GM18502 (cell line): ENCODE data around the gene METTL22.

Experiments
- ATAC-seq: cut with Tn5 transposase; IDR thresholded peaks from one replicate; pipeline ENCODE4 v1.9.1; 2021; ENCODE audit warnings: mild to moderate bottlenecking; ENCODE audit not compliant: unreplicated experiment, poor library complexity

METTL22 gene

GRCh38 chr16:8621572-8622314 lies at the start of gene METTL22:
METTL22 (plus strand) TSS chr16:8621698; CDS start chr16:8625666, 3,968 bp downstream.
- peak; percentile 94 for ATAC-seq

DNA sequence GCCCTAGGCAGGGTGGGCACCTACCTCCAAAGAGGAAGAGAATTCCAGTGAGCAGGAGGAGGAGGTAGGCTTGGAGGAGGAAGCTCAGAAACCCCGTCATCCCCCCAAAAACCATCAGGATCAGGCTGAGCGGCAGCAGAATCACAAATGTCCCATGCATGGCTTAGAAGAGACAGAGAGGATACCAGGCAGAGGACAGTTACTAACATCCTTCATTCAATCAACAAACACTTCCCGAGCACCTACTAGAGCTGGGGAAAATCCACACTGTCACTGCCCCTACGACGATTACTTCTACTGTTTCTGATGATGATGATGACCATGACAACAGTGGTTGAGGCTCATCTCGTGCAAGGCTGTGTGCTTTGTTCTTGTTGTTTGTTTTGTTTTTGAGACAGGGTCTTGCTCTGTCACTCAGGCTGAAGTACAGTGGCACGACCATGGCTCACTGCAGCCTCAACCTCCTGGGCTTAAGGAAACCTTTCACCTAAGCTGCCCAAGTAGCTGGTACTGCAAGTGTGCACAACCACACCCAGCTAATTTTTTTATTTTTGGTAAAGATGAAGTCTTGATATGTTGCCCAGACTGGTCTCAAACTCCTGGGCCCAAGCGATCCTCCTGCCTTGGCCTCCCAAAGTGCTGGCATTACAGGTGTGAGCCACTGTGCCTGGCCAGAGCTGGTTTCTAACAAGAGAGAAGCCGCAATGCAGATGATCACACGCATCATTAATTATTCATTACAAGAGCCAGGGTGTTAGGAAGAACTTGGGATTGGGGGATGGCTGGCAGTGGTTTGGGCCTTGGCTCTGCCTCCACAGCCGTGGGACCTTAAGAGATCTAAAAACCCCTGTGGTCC lies 49.2 kb upstream of the METTL22 start:
- ATAC-seq, result no peak

GRCh38 chr16:8572919-8573724 lies 48.4 kb upstream of the METTL22 start:
- ATAC-seq, result no peak

DNA sequence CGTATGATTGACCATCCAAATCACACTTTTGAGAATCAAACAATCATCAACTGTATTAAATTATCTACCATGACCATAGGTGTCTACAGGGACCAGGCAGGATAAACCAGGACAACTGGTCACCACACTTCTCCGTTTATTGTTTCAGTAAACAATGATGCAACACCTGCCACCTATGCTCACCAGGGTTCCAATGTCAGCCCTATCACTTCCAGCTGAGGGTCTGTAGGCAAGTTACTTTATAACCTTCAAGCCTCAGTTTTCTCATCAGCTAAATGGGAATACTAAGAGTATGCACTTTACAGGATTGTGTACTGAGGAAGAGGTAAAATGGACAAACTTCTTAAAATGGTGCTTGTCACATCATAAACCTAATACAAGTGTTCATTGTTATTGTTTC lies 46.1 kb upstream of the METTL22 start:
- no peak for ATAC-seq

DNA sequence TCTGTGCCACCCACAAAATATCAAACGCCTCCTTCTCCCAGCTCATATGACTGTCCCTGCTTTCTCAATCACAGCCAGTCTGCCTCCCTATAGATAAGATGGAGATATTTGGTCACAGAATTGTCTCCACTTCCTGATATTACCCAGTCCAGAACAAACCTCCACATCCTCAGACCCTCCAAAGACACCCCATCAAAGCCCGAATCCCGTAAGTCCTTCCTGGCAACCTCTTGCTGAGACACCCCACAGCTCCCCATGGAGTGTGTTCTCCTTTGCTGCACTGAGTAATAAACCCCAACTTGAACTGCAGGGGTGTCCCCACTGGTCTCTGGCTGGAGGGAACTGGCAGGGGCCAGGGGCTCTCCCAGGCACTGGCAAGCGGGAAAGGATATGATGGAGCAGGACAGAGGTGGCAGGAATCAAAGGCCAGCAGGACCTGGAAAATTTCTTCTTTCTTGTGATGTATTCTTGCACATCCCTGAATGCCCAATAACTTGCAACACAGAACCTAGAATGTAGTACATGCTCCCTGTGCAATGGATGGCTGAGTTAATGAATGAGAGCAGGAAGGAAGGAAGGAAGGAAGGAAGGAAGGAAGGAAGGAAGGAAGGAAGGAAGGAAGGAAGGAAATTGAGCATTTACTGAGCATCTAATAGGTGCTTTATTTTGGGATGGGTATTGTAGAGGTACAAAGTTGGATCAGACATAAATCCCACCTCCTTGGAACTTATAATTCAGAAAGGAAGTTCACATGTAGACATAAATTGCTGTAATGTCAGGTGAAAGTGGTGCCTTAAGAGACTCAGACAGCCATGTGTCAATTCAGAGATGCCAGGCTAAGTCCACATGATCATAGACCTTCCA lies 45.1 kb upstream of the METTL22 start:
- ATAC-seq, result no peak

DNA sequence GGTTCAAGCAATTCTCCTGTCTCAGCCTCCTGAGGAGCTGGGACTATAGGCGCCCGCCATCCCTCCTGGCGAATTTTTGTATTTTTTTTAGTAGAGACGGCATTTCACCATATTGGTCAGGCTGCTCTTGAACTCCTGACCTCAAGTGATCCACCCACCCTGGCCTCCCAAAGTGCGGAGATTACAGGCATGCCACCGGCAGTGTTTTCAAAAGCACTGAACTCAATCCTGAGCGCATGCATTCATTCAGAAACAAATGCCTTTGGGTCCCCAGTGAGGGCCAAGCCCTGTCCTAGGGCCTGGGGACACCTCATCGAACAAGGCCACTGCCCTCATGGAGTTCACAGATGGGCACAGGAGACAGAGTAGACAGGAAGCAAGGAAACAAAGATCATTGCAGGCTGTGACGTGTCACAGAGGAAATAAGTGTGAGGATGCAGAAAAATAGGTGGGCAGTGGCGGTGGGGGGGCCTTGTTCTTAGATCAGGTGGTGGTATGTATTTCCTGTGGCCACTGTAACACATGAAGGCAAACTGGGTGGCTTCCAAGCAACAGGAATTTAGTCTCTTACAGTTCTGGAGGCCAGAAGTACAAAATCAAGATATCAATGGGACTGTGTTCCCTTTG lies 43.7 kb upstream of the METTL22 start:
- ATAC-seq, result no peak

DNA sequence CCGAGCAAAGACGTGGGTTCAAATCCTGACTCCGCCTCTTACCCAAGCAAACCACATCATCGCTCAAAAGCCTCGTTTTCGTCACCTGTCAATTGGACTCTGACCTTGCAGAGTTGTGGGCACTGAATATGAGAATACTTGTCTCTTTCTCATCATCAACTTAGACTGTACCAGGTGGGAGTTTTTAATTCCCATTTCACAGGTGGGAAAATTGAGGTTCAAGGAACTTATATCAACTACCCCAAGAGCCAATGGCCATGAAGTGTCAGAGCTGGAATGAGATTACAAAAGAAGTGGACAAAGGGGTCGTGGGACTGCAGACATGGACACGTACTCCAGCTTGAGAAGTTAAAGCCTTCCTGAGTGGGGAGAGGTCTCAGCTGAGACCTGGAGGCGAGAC lies 41.9 kb upstream of the METTL22 start:
- ATAC-seq, result no peak

GRCh38 chr16:8581831-8582580 lies 39.5 kb upstream of the METTL22 start:
- no peak for ATAC-seq

DNA sequence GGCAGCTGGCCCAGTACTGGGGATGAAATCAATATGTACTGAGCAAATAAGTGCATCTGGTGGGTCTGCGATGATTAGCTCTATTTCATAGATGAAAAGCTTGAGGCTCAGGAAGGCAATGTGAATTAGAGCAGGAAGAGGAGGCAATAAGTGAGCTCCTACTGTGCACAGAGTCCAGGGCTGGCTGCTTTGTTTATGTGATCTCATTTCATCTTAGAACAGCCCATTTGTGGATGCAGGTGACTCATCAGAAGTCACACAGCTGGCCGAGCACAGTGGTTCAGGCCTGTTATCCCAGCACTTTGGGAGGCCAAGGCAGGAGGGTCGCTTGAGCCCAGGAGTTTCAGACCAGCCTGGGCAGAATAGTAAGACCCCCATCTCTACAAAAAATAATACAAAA lies 38.3 kb upstream of the METTL22 start:
- ATAC-seq, result no peak

GRCh38 chr16:8583732-8584131 lies 37.8 kb upstream of the METTL22 start:
- no peak for ATAC-seq

DNA sequence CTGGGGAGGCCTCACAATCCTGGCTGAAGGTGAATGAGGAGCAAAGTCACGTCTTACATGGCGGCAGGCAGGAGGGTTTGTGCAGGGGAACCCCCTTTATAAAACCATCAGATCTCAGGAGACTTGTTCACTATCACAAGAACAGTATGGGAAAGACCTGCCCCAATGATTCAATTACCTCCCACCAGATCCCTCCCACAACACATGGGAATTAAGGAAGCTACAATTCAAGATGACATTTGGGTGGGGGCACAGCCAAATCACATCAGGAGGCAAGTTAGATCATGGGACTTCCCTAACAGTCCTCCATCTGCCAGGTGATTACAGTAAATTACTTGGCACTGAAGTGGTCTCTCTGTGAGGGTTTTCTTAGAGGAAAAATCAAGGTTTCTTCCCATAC lies 36.5 kb upstream of the METTL22 start:
- ATAC-seq, result no peak

- ATAC-seq, result no peak
These were observed 35.6 kb upstream of the METTL22 start for GRCh38 chr16:8585857-8586256.

DNA sequence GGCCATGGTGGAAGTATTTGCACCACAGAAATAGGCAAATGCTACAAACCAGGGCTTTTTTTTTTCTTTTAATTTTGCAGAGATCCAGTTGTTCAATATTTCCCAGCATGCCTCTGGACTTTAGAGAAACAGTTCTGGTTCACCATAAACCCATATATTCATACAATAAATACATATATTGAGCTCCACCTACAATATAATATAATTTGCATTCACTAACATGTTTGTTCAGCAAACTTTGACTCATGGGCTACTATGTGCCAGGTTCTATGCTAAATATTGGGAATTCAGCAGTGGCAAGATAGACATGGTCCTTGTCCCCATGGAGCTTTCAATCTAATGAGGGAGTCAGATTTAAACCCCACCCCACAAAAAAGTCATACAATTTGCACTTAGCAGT lies 34.4 kb upstream of the METTL22 start:
- no peak for ATAC-seq

DNA sequence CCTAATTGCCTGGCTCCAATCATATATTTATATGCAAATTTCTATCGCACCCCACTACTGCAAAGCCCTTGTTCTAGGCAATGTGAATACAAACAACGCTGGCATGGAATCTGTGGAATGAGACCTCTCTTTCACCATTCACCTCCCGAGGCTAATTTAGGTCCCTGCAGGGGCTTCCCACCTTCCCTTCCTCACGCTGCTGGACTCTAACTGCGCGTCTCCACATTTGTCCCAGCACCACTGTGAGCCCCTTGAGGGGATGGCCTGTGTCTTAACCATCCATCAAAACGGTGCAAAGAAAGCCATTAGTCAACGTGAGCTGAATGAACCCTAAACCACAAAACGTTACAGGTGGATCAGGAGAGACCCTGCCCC lies 32.8 kb upstream of the METTL22 start:
- no peak for ATAC-seq

GRCh38 chr16:8589057-8589899 lies 32.2 kb upstream of the METTL22 start:
- ATAC-seq, result no peak

DNA sequence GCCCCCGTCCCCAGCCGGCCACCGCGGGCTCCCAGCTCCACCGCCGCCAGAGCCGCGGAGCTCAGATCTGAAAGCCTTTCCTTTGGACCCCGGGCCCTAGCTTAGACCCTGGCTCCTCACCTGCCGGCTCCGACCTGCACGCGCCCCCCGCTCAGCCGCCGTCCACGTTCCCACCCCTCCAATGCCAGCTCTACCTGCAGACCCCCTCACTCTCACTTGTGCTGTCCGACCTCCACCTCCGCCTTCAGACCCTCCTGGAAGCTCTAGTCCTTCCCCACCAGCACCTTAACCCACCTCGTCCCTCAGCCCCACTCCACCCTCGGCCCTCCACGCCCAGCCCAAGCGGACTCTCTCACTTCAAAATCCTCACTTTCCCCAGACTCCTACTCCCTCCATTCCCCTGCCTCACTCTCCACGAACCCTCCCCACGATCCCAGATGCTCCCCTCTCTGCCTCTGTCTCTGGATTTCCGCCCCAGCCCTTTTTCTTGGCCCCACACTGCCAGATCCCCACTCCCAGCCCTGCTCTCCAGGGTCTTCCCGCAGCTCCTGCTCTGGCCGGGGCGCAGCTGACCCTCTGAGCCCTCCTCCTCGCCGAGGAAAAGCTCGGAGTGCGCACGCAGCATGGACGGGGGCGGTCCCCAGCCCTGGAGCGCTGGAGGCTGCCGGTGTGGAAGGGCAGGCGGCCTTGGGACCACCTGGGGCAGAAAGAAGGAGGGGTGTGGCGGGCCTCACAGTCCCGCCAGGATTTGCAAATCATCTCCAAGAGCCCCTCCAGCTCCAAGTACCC lies 31.4 kb upstream of the METTL22 start, which contains the start of gene TMEM114:
TMEM114 (minus strand) TSS at position 612 of the 789 bp plus-strand sequence. CDS start 673 bp downstream, outside the sequence.
- ATAC-seq, result no peak

DNA sequence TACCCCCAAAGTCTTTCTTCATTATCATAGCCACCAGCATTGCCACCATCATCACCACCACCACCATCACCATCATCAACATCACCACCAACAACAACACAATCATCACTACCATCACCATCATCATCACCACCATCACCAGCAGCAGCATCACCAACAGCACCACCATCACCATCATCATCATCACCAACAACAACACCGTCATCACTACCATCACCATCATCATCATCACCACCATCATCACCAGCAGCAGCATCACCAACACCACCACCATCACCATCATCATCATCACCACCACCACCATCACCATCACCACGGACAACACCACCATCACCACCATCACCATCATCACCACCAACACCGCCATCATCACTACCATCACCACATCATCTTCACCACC lies 30.7 kb upstream of the METTL22 start:
- ATAC-seq, result no peak
